Mesendoderm (in vitro differentiated cells): Measurements from ENCODE around the gene NKX1-1.
"Not testable (repeated sequence)": the region's sequence is repeated elsewhere in the genome, so short reads cannot be mapped to it uniquely, and the experiment has no call there.

Experiments used
- DNase-seq: peaks from one replicate; pipeline ENCODE4 v3.0.0; 2013
- H2AK5ac ChIP-seq: 2 replicates; pipeline ENCODE4 v1.6.1; 2013; ENCODE audit warnings: low read length, inconsistent platforms
- H2BK120ac ChIP-seq: 2 replicates; pipeline ENCODE4 v1.6.1; 2013; ENCODE audit warnings: low read depth, mild to moderate bottlenecking, low read length, moderate library complexity, mixed read lengths
- H2BK15ac ChIP-seq: replicated peaks from 2 replicates; pipeline ENCODE4 v1.6.1; 2013; ENCODE audit warnings: low read depth, mild to moderate bottlenecking, moderate library complexity
- H2BK5ac ChIP-seq: 2 replicates; pipeline ENCODE4 v1.6.1; 2013; ENCODE audit warnings: low read length, inconsistent platforms
- H3K18ac ChIP-seq: 2 replicates; pipeline ENCODE4 v1.6.1; 2013; ENCODE audit warnings: mild to moderate bottlenecking, low read length, mixed read lengths
- H3K23ac ChIP-seq: one replicate; pipeline ENCODE4 v1.6.1; 2013; ENCODE audit warnings: low read length
- H3K27ac ChIP-seq: 2 replicates; pipeline ENCODE4 v1.5.1; 2013; ENCODE audit warnings: low read depth, mild to moderate bottlenecking, inconsistent platforms, low read length, moderate library complexity
- H3K27me3 ChIP-seq: 2 replicates; pipeline ENCODE4 v1.6.1; 2013; ENCODE audit warnings: low read length, control low read depth, mild to moderate bottlenecking, inconsistent platforms; ENCODE audit not compliant: insufficient read depth, poor library complexity
- H3K36me3 ChIP-seq: 2 replicates; pipeline ENCODE4 v1.6.1; 2013; ENCODE audit warnings: low read length, inconsistent platforms; ENCODE audit not compliant: control insufficient read depth, insufficient read depth
- H3K4ac ChIP-seq: one replicate; pipeline ENCODE4 v1.6.1; 2013; ENCODE audit warnings: low read depth, mild to moderate bottlenecking, low read length, moderate library complexity
- H3K4me1 ChIP-seq: 2 replicates; pipeline ENCODE4 v1.6.1; 2013; ENCODE audit warnings: low read depth, low read length, inconsistent platforms; ENCODE audit not compliant: control insufficient read depth
- H3K4me2 ChIP-seq: 2 replicates; pipeline ENCODE4 v1.6.1; 2013; ENCODE audit warnings: low read length
- H3K4me3 ChIP-seq: 2 replicates; pipeline ENCODE4 v1.5.1; 2013; ENCODE audit warnings: mild to moderate bottlenecking, low read length
- H3K56ac ChIP-seq: one replicate; pipeline ENCODE4 v1.6.1; 2013; ENCODE audit warnings: low read length
- H3K79me1 ChIP-seq: 2 replicates; pipeline ENCODE4 v1.6.1; 2013; ENCODE audit warnings: low read length, inconsistent platforms
- H3K79me2 ChIP-seq: 2 replicates; pipeline ENCODE4 v1.6.1; 2013; ENCODE audit warnings: mild to moderate bottlenecking, low read length; ENCODE audit not compliant: control insufficient read depth, insufficient read depth
- H3K9ac ChIP-seq: 2 replicates; pipeline ENCODE4 v1.6.1; 2013; ENCODE audit warnings: low read length, inconsistent platforms
- H4K5ac ChIP-seq: one replicate; pipeline ENCODE4 v1.6.1; 2013; ENCODE audit warnings: low read length
- H4K8ac ChIP-seq: one replicate; pipeline ENCODE4 v1.6.1; 2013; ENCODE audit warnings: low read depth, mild to moderate bottlenecking, control low read depth, low read length, moderate library complexity
- WGBS: extraction: QIAGEN DNeasy Blood & Tissue Kit; methylation state at CpG from one replicate; pipeline ENCODE4 v1.1.7; 2013; ENCODE audit warnings: low lambda C conversion rate, missing lambda C conversion rate; ENCODE audit not compliant: insufficient coverage; ENCODE audit errors: extremely low coverage; 5-methylcytosine and 5-hydroxymethylcytosine counted together

NKX1-1 gene

DNA sequence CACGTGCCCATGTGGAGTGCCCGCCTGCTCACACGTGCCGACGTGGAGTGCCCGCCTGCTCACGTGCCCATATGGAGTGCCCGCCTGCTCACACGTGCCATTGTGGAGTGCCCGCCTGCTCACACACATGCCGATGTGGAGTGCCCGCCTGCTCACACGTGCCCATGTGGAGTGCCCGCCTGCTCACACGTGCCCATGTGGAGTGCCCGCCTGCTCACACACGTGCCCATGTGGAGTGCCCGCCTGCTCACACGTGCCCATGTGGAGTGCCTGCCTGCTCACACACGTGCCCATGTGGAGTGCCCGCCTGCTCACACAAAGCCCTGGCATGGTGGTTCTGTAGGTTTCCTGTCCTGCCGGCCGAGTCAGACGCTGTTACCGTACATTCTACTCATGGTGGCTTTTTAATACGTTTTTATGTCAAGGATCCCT is 10.8 kb downstream of the NKX1-1 start:
- H4K5ac ChIP-seq, H3K27ac ChIP-seq, H3K27me3 ChIP-seq, H3K79me2 ChIP-seq, H3K4me2 ChIP-seq, H3K36me3 ChIP-seq, H4K8ac ChIP-seq, H3K79me1 ChIP-seq, H2BK120ac ChIP-seq, H3K4me1 ChIP-seq, H3K23ac ChIP-seq, H2BK15ac ChIP-seq, H3K56ac ChIP-seq, H3K4ac ChIP-seq, H3K18ac ChIP-seq, DNase-seq, H3K9ac ChIP-seq, H3K4me3 ChIP-seq, H2BK5ac ChIP-seq, H2AK5ac ChIP-seq: not testable (repeated sequence)
- WGBS: no CpG with 5 or more reads among the region's 26 CpGs

DNA sequence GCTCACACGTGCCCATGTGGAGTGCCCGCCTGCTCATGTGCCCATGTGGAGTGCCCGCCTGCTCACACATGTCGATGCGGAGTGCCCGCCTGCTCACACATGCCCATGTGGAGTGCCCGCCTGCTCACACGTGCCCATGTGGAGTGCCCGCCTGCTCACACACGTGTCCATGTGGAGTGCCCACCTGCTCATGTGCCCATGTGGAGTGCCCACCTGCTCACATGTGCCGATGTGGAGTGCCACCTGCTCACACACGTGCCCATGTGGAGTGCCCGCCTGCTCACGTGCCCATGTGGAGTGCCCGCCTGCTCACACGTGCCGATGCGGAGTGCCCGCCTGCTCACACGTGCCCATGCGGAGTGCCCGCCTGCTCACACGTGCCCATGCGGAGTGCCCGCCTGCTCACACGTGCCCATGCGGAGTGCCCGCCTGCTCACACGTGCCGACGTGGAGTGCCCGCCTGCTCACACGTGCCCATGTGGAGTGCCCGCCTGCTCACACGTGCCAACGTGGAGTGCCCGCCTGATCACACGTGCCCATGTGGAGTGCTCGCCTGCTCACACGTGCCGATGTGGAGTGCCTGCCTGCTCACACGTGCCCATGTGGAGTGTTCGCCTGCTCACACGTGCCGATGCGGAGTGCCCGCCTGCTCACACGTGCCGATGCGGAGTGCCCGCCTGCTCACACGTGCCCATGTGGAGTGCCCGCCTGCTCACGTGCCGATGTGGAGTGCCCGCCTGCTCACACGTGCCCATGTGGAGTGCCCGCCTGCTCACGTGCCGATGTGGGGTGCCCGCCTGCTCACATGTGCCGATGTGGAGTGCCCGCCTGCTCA is 11.5 kb downstream of the NKX1-1 start:
- H4K8ac ChIP-seq, H3K36me3 ChIP-seq, H3K79me2 ChIP-seq, H3K4me3 ChIP-seq, H3K23ac ChIP-seq, H3K27me3 ChIP-seq, H3K27ac ChIP-seq, H2BK120ac ChIP-seq, H3K4me1 ChIP-seq, H2BK15ac ChIP-seq, H2BK5ac ChIP-seq, H4K5ac ChIP-seq, H3K56ac ChIP-seq, H3K4ac ChIP-seq, H3K9ac ChIP-seq, H3K4me2 ChIP-seq, H3K79me1 ChIP-seq, H2AK5ac ChIP-seq, DNase-seq, H3K18ac ChIP-seq: not testable (repeated sequence)
- WGBS: no CpG with 5 or more reads among the region's 63 CpGs

GRCh38 chr4:1393866-1394265 is 12.4 kb downstream of the NKX1-1 start:
- H3K27ac ChIP-seq: no peak overlapping the region
- H2BK5ac ChIP-seq: no peak overlapping the region
- no peak overlapping the region for H2BK120ac ChIP-seq
- no peaks in the 10 kb centered on the region for H3K79me2 ChIP-seq
- H3K9ac ChIP-seq: no peak overlapping the region
- DNase-seq: no peak
- H3K27me3 ChIP-seq: no peaks in the 10 kb centered on the region
- H4K8ac ChIP-seq: no peak overlapping the region
- H3K56ac ChIP-seq: no peak overlapping the region
- H3K36me3 ChIP-seq: no peaks in the 10 kb centered on the region
- no peak overlapping the region for H3K4me3 ChIP-seq
- no peak overlapping the region for H2BK15ac ChIP-seq
- H3K4ac ChIP-seq: no peak overlapping the region
- H3K18ac ChIP-seq: no peak overlapping the region
- no peaks in the 10 kb centered on the region for H3K79me1 ChIP-seq
- no peak overlapping the region for H2AK5ac ChIP-seq
- H3K23ac ChIP-seq: no peak overlapping the region
- H4K5ac ChIP-seq: no peak overlapping the region
- WGBS: no CpG with 5 or more reads among the region's 10 CpGs
- H3K4me2 ChIP-seq: no peak overlapping the region
- no peaks in the 10 kb centered on the region for H3K4me1 ChIP-seq

- not testable (repeated sequence) for H3K18ac ChIP-seq, H2AK5ac ChIP-seq, H3K79me2 ChIP-seq, H3K56ac ChIP-seq, H2BK5ac ChIP-seq, H4K5ac ChIP-seq, H3K4me1 ChIP-seq, DNase-seq, H2BK120ac ChIP-seq, H4K8ac ChIP-seq, H3K27ac ChIP-seq, H3K4me3 ChIP-seq, H3K4ac ChIP-seq, H3K4me2 ChIP-seq, H3K79me1 ChIP-seq, H3K23ac ChIP-seq, H2BK15ac ChIP-seq, H3K36me3 ChIP-seq, H3K9ac ChIP-seq, H3K27me3 ChIP-seq
- WGBS: no CpG with 5 or more reads among the region's 5 CpGs
Observed at GRCh38 chr4:1393363-1393762, 12.9 kb downstream of the NKX1-1 start.

DNA sequence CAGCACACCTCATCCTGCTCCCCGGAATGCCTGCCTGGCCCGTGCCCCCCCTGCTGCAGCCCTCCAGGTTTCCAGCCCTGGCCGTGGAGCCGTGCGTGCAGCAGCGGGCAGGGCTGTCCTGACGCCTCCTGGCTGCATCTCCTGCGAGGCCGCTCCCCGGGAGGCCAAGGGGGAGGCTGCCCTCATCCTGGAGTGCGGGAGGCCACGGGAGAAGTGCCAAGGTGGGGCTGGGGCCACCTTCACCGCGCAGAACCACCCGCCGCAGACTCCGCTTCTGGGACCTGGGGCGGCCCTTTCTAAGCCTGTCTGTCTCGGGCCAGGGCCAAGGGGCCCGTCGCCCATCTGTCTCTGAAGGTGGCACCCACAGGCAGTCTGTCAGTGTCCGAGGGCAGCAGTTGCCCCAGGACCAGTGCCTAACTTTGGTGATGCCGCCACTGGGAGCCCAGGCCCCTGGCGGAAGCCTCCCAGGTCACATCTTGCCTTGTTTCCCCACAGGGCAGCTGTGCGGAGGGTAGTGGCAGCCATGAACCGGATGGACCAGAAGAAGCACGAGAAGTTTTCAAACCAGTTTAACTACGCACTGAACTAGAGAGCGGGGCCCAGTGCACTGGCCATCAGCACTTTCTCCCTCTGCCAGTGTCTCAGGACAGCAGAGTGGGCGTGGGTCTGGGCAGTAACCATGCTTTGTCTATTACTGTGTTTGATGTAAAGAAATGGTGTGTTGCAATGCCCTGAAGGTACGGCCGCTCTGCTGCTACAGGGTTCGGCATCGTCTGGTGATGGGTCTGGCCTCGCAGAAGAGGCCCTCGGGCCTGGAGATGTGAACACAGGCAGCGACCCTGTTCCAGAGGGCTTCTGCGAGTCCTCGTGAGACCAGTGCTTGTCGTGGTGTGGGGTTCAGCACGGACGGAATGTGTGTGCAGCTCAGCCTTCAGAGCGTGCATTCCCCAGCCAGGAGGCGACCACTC is 20.6 kb downstream of the NKX1-1 start:
- Histone ChIP-seq H4K8ac (no peak overlapping the region), H3K4ac (no peak overlapping the region), H2BK15ac (no peak overlapping the region), H2BK120ac (no peak overlapping the region), H3K4me2 (no peak overlapping the region), H3K9ac (no peak overlapping the region), H3K18ac (no peak overlapping the region), H3K27me3 (no peaks in the 10 kb centered on the region), H4K5ac (no peak overlapping the region), H3K4me3 (no peak overlapping the region), H3K23ac (no peak overlapping the region), H3K79me2 (no peaks in the 10 kb centered on the region), H2BK5ac (no peak overlapping the region), H3K36me3 (no peaks in the 10 kb centered on the region), H3K4me1 (no peaks in the 10 kb centered on the region), H2AK5ac (no peak overlapping the region), H3K27ac (no peak overlapping the region), H3K56ac (no peak overlapping the region), H3K79me1 (no peaks in the 10 kb centered on the region)
- no peak for DNase-seq
- no CpG with 5 or more reads among the region's 44 CpGs for WGBS
